NCI-H2227 treated with DMSO at 0.1 percent for 48 hours (cell line): ENCODE results near the gene KCNH2.
A peak's percentile ranks its signal among the peaks of the same experiment; 100 is the strongest.

Source experiments
- DNase-seq: peaks from one replicate; lab custom pipeline; 2025; lab: John Stamatoyannopoulos, UW

KCNH2 gene

GRCh38 chr7:150902078-150903033 lies 75.8 kb downstream of the KCNH2 start:
- DNase-seq, result no peak

GRCh38 chr7:150901160-150902035 lies 76.7 kb downstream of the KCNH2 start:
- DNase-seq, result peak; percentile 27

GRCh38 chr7:150900675-150901074 lies 77.4 kb downstream of the KCNH2 start:
- DNase-seq, result no peak

- peak; percentile 67 for DNase-seq
These were observed 79.6 kb downstream of the KCNH2 start for GRCh38 chr7:150898475-150899011.

- DNase-seq, result no peak
These were observed 80.3 kb downstream of the KCNH2 start for GRCh38 chr7:150897502-150898474.

GRCh38 chr7:150896562-150897209 lies 81.4 kb downstream of the KCNH2 start:
- no peak for DNase-seq

- DNase-seq, result no peak
These were observed 82.3 kb downstream of the KCNH2 start for GRCh38 chr7:150895809-150896208.
